Activated T-cell treated with anti-CD3 and anti-CD28 coated beads, Interleukin-2, amount 50 U/mL, for 72 hours (primary cell): Measurements from ENCODE around the gene RGS7. TPM values are rescaled to one million over a fixed set of nuclear protein-coding genes. Genes with fewer than 3 reads are reported as not detected.
A peak's percentile ranks its signal among the peaks of the same experiment; 100 is the strongest.

ENCODE experiments used
- ATAC-seq, 2 donors: fragments of 150-1000 bp; cut with Tn5 transposase; replicated peaks in 1 of 2; 2 replicates each; pipeline ENCODE4 v1.10.0; 2021; ENCODE audit warnings: moderate library complexity in 2 of 2, mild to moderate bottlenecking in 1 of 2
- DNase-seq, 2 donors: peaks; one replicate each; pipeline ENCODE4 v3.0.0; 2021 to 2022; ENCODE audit warnings: mixed read lengths in 1 of 2
- H3K27ac Mint-ChIP-seq: one replicate; pipeline ENCODE4 v1.8.0; 2022; ENCODE audit warnings: mild to moderate bottlenecking, moderate library complexity, mixed read lengths
- H3K27me3 Mint-ChIP-seq: one replicate; pipeline ENCODE4 v1.8.0; 2022; ENCODE audit warnings: low read depth, mixed read lengths
- H3K36me3 Mint-ChIP-seq, 2 donors: one replicate each; pipeline ENCODE4 v1.8.0; 2022; ENCODE audit warnings: mixed read lengths in 2 of 2, mild to moderate bottlenecking in 1 of 2; ENCODE audit not compliant: insufficient read depth in 2 of 2
- H3K4me1 Mint-ChIP-seq: one replicate; pipeline ENCODE4 v1.8.0; 2022; ENCODE audit warnings: low read depth, mixed read lengths
- H3K4me3 Mint-ChIP-seq, 2 donors: one replicate each; pipeline ENCODE4 v1.8.0; 2022; ENCODE audit warnings: mild to moderate bottlenecking in 2 of 2, mixed read lengths in 2 of 2, moderate library complexity in 2 of 2
- H3K9me3 Mint-ChIP-seq, 2 donors: one replicate each; pipeline ENCODE4 v1.8.0; 2022; ENCODE audit warnings: mixed read lengths in 2 of 2
- total RNA-seq, 2 donors: library from RNA; stranded (reverse); gene quantifications; one replicate each; pipeline ENCODE4 v1.2.3, GENCODE V29; 2022

The RGS7 gene
- not detected for total RNA-seq

- peak within 1 kb of the TSS; percentile 57 to 63 for H3K4me3 Mint-ChIP-seq
- peaks cover 49% of the 10 kb centered on the region for H3K27me3 Mint-ChIP-seq
- H3K9me3 Mint-ChIP-seq = no peaks in the 10 kb centered on the region
- DNase-seq (peak; percentile 5 to 7), ATAC-seq (peak; percentile 61 to 77)
- H3K36me3 Mint-ChIP-seq = peaks cover 0 to 3% of the 10 kb centered on the region in 2 donors
- H3K4me1 Mint-ChIP-seq = peaks cover 5% of the 10 kb centered on the region
- H3K27ac Mint-ChIP-seq = no peak within 1 kb of the TSS
Observed at GRCh38 chr1:241356519-241357365, at the start of gene RGS7. Gene RGS7, minus strand, starts transcription at chr1:241357205.

GRCh38 chr1:241406421-241406820 lies 49.4 kb upstream of the RGS7 start:
- no peaks in the 10 kb centered on the region for H3K36me3 Mint-ChIP-seq

DNA sequence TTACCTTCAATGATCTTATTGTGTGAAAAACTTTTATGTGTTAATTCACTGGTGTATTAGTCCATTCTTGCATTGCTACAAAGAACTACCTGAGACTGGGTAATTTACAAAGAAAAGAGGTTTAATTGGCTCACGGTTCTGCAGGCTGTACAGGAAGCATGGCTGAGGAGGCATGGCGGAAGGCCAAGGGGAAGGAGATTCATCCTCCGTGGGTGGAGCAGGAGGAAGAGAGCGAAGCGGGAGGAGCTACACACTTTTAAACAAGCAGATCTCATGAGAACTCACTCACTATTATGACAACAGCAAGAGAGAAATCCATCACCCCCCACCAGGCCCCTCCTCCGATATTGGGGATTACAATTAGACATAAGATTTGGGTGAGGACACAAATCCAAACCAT lies 44.2 kb upstream of the RGS7 start:
- peaks cover 3 to 5% of the 10 kb centered on the region in 2 donors for H3K9me3 Mint-ChIP-seq
- no peak overlapping the region for H3K4me3 Mint-ChIP-seq
- DNase-seq = no peak
- peaks cover 4% of the 10 kb centered on the region for H3K27me3 Mint-ChIP-seq
- no peaks in the 10 kb centered on the region for H3K36me3 Mint-ChIP-seq
- no peak overlapping the region for H3K27ac Mint-ChIP-seq
- ATAC-seq = no peak
- H3K4me1 Mint-ChIP-seq = no peaks in the 10 kb centered on the region

More at GRCh38 chr1:241406421-241406820, 49.4 kb upstream of the RGS7 start:
- no peak overlapping the region for H3K27ac Mint-ChIP-seq
- H3K4me1 Mint-ChIP-seq = no peaks in the 10 kb centered on the region
- peaks cover 4% of the 10 kb centered on the region for H3K27me3 Mint-ChIP-seq
- no peak for DNase-seq
- H3K9me3 Mint-ChIP-seq = peaks cover 0 to 2% of the 10 kb centered on the region in 2 donors
- H3K4me3 Mint-ChIP-seq = no peak overlapping the region
- ATAC-seq = no peak

DNA sequence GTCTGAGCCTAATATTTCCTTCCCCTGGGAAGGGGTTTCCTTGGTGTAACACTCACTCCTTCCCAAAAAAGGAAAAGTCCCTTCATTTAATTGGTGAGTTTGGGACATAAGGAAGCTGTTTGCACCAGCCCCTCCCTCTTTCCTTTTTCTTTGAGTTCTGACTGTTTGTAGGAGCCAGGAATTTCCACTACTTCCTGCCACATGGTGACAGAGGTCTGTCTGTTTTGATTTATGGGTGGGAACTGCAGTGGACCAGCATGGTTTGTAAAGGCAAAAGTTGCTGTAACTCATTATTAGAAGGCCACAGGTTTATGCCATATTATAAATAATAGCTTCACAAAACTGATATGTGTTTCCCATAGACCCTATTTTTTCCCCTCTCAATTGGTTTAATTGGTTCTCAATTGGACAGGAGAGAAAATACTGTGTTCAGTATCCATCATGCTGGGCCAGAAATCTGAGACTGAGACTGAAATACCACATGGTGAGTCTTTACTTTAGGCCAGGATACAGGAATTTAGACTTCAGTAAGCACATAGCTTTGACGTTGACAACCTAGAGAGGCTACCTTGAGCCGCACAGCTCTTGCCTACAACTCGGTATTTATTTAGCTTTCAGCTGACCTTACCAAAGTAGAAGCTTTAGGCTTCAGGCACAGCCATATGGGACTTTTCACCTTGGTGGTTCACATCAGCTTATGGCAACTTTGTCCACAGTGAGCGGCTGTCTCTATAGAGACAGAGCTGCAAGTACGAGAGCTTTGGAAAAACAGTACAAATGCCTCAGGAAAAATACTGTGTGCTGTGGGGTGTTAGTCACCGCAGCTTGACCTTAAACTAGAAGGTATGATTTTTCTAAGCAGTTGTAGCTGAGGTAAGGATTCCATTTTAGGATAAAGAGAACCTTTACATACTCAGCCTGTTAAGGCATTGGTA lies 40.0 kb upstream of the RGS7 start:
- peaks cover 3 to 6% of the 10 kb centered on the region in 2 donors for H3K9me3 Mint-ChIP-seq
- ATAC-seq = no peak

GRCh38 chr1:241391926-241392710 lies 35.1 kb upstream of the RGS7 start:
- no peak overlapping the region for H3K4me3 Mint-ChIP-seq
- ATAC-seq (no peak), DNase-seq (no peak)
- no peak overlapping the region for H3K27ac Mint-ChIP-seq
- H3K4me1 Mint-ChIP-seq = no peaks in the 10 kb centered on the region
- no peaks in the 10 kb centered on the region for H3K36me3 Mint-ChIP-seq
- peaks cover 15% of the 10 kb centered on the region for H3K27me3 Mint-ChIP-seq
- peaks cover 0 to 3% of the 10 kb centered on the region in 2 donors for H3K9me3 Mint-ChIP-seq

More for the DNA sequence above, 40.0 kb upstream of the RGS7 start:
- Mint-ChIP-seq H3K27me3 (peaks cover 9% of the 10 kb centered on the region), H3K4me1 (no peaks in the 10 kb centered on the region), H3K27ac (no peak overlapping the region), H3K36me3 (no peaks in the 10 kb centered on the region), H3K4me3 (no peak overlapping the region)
- no peak for DNase-seq

GRCh38 chr1:241390526-241390925 lies 33.5 kb upstream of the RGS7 start:
- Mint-ChIP-seq H3K36me3 (no peaks in the 10 kb centered on the region), H3K27ac (no peak overlapping the region), H3K4me1 (no peaks in the 10 kb centered on the region), H3K4me3 (no peak overlapping the region), H3K9me3 (peaks cover 0 to 3% of the 10 kb centered on the region in 2 donors), H3K27me3 (peaks cover 15% of the 10 kb centered on the region)
- ATAC-seq (no peak), DNase-seq (no peak)

GRCh38 chr1:241389400-241389799 lies 32.4 kb upstream of the RGS7 start:
- DNase-seq (no peak), ATAC-seq (no peak)
- peaks cover 15% of the 10 kb centered on the region for H3K27me3 Mint-ChIP-seq
- no peak overlapping the region for H3K4me3 Mint-ChIP-seq
- H3K4me1 Mint-ChIP-seq = no peaks in the 10 kb centered on the region
- peaks cover 0 to 2% of the 10 kb centered on the region in 2 donors for H3K36me3 Mint-ChIP-seq
- peaks cover 0 to 2% of the 10 kb centered on the region in 2 donors for H3K9me3 Mint-ChIP-seq
- no peak overlapping the region for H3K27ac Mint-ChIP-seq

DNA sequence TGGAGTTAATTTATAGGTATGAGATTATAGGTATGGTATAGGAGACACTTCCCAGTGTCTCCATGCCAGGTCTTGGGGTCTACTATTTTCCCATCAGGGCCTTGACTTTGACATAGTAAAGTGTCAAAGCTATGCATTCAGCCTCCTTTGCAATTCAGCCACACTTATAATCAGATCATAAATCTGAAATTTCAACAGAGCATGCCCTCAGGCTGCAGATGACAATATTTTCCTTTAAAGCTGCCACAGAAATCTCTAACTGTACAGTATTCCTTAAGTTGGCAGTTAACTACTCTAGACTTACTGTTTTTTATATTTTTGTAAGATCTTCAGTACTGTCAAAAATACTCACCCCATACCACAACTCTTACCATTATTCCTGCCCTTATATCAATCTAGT lies 30.2 kb upstream of the RGS7 start:
- DNase-seq (no peak), ATAC-seq (no peak)
- no peak overlapping the region for H3K4me3 Mint-ChIP-seq
- peaks cover 8% of the 10 kb centered on the region for H3K27me3 Mint-ChIP-seq
- peaks cover 0 to 2% of the 10 kb centered on the region in 2 donors for H3K36me3 Mint-ChIP-seq
- H3K9me3 Mint-ChIP-seq = peaks cover under 1 to 2% of the 10 kb centered on the region in 2 donors
- H3K27ac Mint-ChIP-seq = no peak overlapping the region
- no peaks in the 10 kb centered on the region for H3K4me1 Mint-ChIP-seq

GRCh38 chr1:241376701-241377100 lies 19.7 kb upstream of the RGS7 start:
- H3K36me3 Mint-ChIP-seq = no peaks in the 10 kb centered on the region
- H3K27ac Mint-ChIP-seq = no peak overlapping the region
- H3K4me3 Mint-ChIP-seq = no peak overlapping the region
- peaks cover 0 to 1% of the 10 kb centered on the region in 2 donors for H3K9me3 Mint-ChIP-seq
- H3K27me3 Mint-ChIP-seq = no peaks in the 10 kb centered on the region
- H3K4me1 Mint-ChIP-seq = no peaks in the 10 kb centered on the region
- DNase-seq = no peak
- no peak for ATAC-seq

- H3K4me3 Mint-ChIP-seq = no peak overlapping the region
- H3K27ac Mint-ChIP-seq = no peak overlapping the region
- H3K27me3 Mint-ChIP-seq = no peaks in the 10 kb centered on the region
- no peaks in the 10 kb centered on the region for H3K9me3 Mint-ChIP-seq
- no peaks in the 10 kb centered on the region for H3K36me3 Mint-ChIP-seq
- no peaks in the 10 kb centered on the region for H3K4me1 Mint-ChIP-seq
- DNase-seq = no peak
- no peak for ATAC-seq
Observed at GRCh38 chr1:241375886-241376285, 18.9 kb upstream of the RGS7 start.

GRCh38 chr1:241366196-241366595 lies 9.2 kb upstream of the RGS7 start:
- H3K36me3 Mint-ChIP-seq = no peaks in the 10 kb centered on the region
- peaks cover 7% of the 10 kb centered on the region for H3K27me3 Mint-ChIP-seq
- H3K27ac Mint-ChIP-seq = no peak overlapping the region
- H3K4me3 Mint-ChIP-seq = no peak overlapping the region
- no peaks in the 10 kb centered on the region for H3K4me1 Mint-ChIP-seq
- peaks cover 3 to 4% of the 10 kb centered on the region in 2 donors for H3K9me3 Mint-ChIP-seq
- DNase-seq = no peak
- ATAC-seq = no peak

GRCh38 chr1:241362350-241362749 lies 5.3 kb upstream of the RGS7 start:
- H3K4me1 Mint-ChIP-seq = peaks cover 5% of the 10 kb centered on the region
- H3K36me3 Mint-ChIP-seq = peaks cover 0 to 2% of the 10 kb centered on the region in 2 donors
- DNase-seq (no peak), ATAC-seq (no peak)
- H3K9me3 Mint-ChIP-seq = peaks cover 3 to 4% of the 10 kb centered on the region in 2 donors
- no peak overlapping the region for H3K4me3 Mint-ChIP-seq
- H3K27me3 Mint-ChIP-seq = peaks cover 38% of the 10 kb centered on the region
- H3K27ac Mint-ChIP-seq = no peak overlapping the region
